ENCODE data around the gene LYPD5.
"Not testable (repeated sequence)": the region's sequence is repeated elsewhere in the genome, so short reads cannot be mapped to it uniquely, and the experiment has no call there.

LYPD5 gene, protein sequence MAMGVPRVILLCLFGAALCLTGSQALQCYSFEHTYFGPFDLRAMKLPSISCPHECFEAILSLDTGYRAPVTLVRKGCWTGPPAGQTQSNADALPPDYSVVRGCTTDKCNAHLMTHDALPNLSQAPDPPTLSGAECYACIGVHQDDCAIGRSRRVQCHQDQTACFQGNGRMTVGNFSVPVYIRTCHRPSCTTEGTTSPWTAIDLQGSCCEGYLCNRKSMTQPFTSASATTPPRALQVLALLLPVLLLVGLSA

DNA sequence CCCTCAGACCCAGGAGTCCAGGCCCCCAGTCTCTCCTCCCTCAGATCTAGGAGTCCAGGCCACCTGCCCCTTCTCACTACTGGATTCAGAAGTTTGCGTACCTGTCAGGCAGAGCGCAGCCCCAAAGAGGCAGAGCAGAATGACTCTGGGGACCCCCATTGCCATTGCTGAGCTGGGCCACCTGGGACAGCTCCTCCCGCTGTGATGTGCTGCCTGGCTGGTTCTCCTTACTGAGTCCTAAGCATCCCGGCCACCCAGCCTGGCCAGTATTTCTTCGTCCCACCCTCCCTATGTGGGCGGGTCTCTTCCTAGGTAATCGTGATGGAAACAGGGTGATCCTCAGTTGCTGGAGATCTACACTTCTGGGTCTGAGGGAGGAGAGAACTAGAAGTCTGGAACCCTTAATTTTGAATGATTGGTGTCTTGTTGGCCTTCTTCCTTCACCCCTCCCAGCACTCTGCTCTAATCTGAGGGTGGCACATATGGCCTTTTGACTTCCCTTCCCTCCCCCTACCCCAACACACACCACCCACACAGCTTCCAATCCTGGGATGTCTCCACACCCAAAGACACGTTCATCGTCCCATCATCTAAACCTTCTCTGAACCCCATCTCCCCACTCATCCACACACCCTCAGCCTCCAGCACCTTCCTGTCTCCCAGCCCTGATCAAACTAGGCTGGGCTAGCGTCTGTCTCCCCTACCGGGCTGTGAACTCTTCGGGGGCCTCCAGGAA is at the start of gene LYPD5:
Gene LYPD5 (minus strand): TSS at position 232 of the 736 bp plus-strand sequence. CDS start 67 bp downstream, at position 165.
- in situ Hi-C loops (cut with MboI; ENCODE audit: low sequenced_read_pairs) = no loop called here

DNA sequence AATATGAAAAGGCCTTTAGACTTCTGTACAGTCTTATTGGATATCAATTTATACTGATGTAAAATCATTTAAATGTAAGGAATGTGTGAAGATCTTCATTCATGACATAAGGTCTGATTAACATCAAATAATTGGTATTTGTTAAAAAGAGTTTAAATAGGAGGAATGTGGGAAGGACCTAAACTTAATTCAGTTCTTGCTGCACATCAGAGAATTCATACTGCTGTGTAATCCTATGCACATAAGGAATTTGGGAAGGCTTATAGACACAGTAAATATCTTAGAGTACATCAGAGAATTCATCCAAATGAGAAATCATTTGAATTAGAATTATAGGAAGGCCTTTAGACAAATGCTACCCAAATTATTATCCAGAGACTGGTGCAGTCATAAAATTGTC is 46.6 kb upstream of the LYPD5 start:
- in situ Hi-C loops (cut with MboI; ENCODE audit: low sequenced_read_pairs) = no loop called here

DNA sequence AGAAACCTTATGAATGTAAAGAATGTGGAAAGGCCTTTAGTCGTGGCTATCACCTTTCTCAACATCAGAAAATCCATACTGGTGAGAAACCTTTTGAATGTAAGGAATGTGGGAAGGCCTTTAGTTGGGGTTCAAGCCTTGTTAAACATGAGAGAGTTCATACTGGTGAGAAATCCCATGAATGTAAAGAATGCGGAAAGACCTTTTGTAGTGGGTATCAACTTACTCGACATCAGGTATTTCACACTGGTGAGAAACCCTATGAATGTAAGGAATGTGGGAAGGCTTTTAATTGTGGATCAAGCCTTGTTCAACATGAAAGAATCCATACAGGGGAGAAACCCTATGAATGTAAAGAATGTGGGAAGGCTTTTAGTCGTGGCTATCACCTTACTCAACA is 45.6 kb upstream of the LYPD5 start:
- in situ Hi-C loops (cut with MboI; ENCODE audit: low sequenced_read_pairs) = no loop called here

DNA sequence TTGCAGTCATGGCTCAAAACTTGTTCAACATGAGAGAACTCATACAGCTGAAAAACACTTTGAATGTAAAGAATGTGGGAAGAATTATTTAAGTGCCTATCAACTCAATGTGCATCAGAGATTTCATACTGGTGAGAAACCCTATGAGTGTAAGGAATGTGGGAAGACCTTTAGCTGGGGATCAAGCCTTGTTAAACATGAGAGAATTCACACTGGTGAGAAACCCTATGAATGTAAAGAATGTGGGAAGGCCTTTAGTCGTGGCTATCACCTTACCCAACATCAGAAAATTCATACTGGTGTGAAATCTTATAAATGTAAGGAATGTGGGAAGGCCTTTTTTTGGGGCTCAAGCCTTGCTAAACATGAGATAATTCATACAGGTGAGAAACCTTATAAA is 45.0 kb upstream of the LYPD5 start:
- in situ Hi-C loops (cut with MboI; ENCODE audit: low sequenced_read_pairs) = no loop called here

DNA sequence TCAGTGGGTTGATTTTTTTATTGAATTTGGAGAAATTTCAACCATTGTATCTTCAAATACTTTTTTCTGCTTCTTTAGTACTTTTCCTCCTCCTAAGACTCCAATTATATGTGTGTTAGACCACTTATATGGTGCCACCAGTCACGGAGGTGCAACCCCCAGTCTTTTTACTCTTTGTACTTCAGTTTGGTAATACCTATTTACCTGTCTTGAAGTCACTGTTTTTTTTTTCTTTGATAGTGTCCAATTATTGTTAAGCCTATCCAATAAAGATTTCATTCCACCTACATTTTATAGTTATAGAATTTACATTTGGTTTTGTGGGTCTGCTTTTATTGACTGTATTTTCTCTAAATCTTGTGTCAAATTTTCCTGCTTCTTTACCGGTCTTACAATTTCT is 39.8 kb upstream of the LYPD5 start:
- in situ Hi-C loops (cut with MboI; ENCODE audit: low sequenced_read_pairs) = no loop called here

DNA sequence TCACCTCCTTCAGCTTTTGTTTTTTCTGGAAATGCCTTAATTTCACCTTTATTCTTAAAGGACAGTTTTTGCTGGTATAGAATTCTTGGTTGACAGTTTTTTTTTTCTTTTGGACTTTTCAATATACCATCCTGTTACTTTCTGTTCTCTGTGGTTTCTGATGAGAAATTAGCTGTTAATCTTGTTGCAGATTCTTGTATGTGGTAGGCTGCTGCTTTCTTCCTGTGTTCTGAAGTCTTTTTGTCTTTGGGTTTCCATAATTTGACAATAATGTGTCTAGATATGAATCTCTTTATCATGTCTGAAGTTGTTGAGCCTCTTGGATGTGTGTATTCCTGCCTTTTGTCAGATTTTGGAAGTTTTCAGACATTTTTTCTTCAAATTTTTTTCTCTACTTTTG is 36.9 kb upstream of the LYPD5 start:
- in situ Hi-C loops (cut with MboI; ENCODE audit: low sequenced_read_pairs) = no loop called here

DNA sequence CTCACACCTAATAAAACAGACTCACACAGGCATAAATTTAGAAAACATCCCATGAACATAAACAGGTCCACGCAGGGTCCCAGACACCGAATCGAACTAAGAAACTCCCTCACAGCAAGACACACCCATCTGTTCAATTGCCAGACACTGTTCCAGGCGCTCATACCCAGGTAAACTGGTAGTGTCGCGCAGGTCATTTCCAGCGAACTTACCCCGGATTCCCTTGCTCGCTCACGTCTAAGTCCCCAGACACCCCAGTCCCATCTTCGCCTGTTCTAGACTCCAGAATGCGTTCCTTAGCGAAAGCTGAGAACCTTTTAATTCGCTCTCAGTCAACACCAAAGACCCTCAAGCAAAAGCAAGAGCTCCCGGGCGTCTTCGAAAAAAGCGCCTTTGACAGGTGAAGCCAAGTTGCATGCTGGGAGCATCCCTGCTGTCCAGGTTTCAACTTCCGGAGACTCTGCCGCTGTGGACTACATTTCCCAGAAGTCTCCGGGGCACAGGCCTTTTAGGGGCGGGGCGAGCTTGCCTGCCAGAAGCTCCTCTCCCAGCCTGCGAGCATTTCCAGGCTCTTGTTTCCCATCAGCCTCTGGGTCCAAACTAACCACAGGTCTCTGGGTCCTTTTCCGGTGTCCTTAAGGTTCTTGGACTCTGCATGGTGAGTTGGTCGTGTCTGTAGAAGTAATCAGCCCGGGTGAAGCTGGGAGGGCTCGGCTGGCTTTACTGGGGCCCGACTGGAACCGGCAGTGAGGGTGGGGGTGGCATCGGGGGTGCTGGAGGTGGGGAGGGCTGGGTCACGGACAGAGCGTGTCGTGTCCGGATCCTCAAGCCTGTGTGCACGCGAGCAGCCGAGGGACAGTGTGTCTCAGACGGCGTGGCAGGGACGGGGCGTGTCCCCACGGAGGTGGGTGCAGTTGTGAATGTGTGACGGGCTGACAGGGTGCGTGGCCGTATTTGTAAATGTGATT is 24.8 kb upstream of the LYPD5 start, which contains the start of gene ZNF283:
Gene ZNF283 (plus strand): TSS at position 535 of the 968 bp plus-strand sequence. CDS start 6,184 bp downstream, outside the sequence.
- in situ Hi-C loops (cut with MboI; ENCODE audit: low sequenced_read_pairs) = no loop called here

DNA sequence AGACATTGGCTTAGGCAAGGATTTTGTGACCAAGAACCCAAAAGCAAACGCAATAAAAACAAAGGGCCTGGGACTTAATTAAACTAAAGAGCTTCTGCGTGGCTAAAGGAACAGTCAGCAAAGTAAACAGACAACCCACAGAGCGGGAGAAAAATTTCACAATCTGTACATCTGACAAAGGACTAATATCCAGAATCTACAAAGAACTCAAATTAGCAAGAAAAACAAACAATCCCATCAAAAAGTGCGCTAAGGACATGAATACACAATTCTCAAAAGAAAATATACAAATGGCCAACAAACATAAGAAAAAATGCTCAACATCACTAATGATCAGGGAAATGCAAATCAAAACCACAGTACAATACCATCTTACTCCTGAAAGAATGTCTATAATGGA is 22.3 kb upstream of the LYPD5 start:
- in situ Hi-C loops (cut with MboI; ENCODE audit: low sequenced_read_pairs) = not testable (repeated sequence)

DNA sequence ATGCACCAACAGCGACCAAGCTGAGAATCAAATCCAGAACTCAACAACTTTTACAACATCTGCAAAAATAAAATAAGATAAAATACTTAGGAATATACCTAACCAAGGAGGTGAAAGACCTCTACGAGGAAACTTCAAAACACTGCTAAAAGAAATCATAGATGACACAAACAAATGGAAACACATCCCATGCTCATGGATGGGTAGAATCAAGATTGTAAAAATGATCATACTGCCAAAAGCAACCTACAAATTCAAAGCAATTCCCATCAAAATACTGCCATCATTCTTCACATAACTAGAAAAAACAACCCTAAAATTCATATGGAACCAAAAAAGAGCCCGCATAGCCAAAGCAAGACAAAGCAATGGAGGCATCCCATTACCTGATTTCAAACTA is 21.6 kb upstream of the LYPD5 start:
- in situ Hi-C loops (cut with MboI; ENCODE audit: low sequenced_read_pairs) = not testable (repeated sequence)

DNA sequence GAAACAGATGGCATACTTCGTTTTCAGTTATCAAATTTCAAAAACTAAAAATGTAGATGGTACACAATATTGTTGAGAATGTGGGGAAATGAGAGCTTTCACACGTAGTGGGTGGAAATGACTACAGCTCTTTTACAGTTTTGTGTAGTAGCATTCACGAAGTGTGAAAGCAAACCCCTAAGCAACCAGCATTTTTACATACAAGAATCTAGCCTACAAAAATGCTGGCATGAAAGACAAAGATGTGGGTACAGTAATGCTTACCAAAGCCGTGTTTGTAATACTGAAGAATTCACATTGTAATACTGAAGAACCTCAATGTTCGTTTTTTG is 18.6 kb upstream of the LYPD5 start:
- in situ Hi-C loops (cut with MboI; ENCODE audit: low sequenced_read_pairs) = no loop called here

DNA sequence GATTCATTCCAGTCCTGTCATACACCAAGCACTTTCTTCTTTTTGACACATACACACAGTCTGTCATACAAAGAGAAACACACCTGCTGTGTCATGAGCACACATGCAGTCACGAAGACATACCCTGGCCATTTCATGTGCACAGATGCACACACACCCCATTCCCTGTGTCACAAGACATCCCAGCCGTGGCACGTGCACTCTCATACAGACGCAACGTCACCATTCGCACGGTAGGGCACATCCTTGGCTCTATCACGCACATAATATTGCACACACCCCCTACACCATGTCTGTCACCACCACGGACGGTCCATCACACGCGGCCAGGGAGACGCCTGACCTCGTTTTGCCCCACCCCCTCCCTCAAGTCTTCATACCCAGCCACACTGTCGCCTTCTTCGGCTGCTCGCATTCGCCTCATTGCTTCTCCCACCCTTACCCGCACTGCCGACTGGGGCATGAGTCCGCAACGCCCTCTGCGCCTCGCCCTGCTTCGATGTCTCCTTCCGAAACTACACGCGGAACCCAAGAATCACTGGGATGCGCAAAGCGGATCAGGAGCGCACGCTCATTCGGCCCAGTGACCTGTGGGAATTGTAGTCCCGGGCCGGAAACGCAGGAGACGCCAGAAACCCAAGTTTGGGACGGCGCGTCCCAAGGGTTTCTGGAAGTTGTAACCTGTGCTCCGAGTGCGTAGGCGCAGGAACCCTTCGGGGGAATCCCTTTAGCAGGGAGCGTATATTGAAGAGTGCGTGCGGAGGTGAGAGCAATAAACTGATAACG is 18.0 kb upstream of the LYPD5 start:
- in situ Hi-C loops (cut with MboI; ENCODE audit: low sequenced_read_pairs) = no loop called here

DNA sequence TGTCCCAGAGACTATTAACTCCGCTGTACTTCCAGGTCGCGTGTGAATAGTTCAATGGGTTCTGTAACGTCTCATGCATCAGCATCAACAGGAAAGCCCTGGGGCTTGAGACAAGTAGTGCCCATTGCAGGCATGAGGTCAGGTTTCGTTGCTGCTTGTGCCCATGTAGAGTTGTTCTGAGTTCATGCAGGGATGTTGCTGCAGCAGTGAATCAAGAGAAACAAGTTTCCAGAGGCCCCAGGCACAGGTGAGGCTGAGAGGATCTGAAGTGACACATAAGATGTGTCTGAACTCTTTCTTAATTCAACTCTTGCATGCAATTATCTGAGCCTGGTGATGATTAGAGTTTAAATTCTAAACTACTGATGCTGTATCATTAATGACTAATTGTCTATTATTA is 16.3 kb upstream of the LYPD5 start:
- in situ Hi-C loops (cut with MboI; ENCODE audit: low sequenced_read_pairs) = no loop called here

DNA sequence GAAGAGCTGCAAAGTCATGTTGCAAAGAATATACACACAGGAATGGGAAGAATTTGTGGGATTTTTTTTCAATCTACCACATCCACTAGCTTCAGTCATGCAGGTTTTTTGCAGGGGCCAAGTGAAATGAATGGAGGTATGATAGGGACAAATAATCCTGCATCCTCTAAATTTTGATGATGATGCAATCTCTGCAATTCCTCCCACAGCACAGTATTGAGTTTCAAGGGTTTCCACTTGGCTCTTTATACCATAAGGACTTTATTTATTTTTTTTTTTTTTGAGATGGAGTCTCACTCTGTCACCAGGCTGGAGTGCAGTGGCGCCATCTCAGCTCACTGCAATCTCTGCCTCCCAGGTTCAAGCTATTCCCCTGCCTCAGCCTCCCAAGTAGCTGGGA is 15.2 kb upstream of the LYPD5 start:
- in situ Hi-C loops (cut with MboI; ENCODE audit: low sequenced_read_pairs) = not testable (repeated sequence)

DNA sequence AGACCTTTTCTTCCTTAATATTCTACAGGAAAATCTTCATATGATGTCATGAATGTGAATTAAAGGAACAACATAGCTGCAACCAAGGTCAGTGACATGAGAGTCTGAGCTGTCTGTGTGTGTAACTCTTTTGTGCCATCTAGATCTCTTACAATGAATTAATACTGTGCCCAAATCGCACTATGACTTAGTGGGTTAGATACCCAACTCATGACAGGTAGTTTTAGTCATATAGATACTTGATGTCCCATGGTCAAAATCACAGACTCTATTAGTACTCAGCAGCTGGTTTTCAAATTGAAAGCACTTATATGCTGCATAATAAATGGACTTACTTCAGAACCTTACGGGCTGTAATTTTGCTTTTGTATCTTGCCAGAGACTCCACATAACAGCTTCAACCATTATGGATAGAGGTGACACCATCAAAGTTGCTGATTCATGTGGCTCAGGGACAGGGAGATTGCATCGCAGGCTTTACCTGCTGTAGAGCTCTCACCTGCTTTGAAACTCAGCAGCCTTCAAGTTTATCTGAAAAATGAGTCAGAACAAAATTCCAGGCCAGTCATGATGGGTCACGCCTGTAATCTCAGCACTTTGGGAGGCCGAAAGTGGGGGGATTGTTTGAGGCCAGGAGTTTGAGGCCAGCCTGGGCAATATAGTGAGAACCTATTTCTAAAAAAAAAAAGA is 12.6 kb upstream of the LYPD5 start:
- in situ Hi-C loops (cut with MboI; ENCODE audit: low sequenced_read_pairs) = no loop called here

DNA sequence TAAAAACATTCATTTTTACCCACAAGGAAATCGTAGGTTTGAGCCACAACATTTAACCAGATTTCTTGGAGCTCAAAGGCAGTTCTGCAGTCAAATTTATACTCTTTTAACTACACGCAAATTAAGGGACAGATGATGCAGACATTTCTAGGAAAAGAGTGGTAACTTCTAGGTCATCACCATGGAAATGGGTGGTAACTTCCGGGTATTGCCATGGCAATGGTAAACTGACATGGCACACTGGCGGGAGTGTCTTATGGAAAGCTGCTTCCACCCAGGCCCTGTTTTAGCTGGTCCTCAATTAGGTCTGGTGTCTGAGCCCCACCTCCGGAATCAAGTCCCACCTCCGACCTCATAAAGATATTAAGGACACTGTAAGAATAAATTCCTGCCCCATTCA is 10.4 kb upstream of the LYPD5 start:
- in situ Hi-C loops (cut with MboI; ENCODE audit: low sequenced_read_pairs) = no loop called here

DNA sequence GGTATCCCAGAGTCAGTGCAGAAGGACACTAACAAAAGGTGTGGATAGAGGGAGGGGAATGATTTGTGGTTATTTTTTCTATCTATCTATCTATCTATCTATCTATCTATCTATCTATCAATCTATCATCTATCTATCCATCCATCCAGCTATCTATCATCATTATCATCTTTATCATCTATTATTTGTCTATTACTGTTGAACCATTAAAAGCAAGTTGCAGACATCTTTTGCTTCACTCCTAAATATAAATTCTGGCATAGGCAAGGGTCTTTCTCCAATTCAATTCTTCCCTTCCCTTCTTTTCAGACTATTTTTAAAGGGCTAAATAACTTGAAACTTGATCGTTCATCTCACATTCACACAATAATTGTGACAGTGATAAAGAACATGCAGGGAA is 10.0 kb upstream of the LYPD5 start:
- in situ Hi-C loops (cut with MboI; ENCODE audit: low sequenced_read_pairs) = no loop called here

DNA sequence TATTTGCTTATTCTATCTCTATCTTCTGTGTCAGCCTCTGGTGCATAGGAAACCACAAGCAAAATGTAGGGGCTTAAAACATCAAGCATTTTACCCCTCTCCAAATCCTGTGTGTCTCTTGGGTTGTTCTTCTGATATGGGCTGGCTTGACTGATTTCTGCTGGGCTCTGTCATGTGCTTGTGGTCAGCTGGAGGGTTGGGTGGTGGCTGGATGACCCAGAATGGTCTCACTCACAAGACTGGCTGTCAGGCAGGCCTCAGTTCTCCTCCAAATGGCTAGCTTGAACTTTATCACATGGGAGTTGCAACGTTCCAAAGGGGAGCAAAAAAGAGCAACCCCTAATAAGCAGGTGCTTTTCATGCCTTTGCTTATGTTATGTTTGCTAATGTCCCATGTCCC is 9.6 kb upstream of the LYPD5 start:
- in situ Hi-C loops (cut with MboI; ENCODE audit: low sequenced_read_pairs) = no loop called here

DNA sequence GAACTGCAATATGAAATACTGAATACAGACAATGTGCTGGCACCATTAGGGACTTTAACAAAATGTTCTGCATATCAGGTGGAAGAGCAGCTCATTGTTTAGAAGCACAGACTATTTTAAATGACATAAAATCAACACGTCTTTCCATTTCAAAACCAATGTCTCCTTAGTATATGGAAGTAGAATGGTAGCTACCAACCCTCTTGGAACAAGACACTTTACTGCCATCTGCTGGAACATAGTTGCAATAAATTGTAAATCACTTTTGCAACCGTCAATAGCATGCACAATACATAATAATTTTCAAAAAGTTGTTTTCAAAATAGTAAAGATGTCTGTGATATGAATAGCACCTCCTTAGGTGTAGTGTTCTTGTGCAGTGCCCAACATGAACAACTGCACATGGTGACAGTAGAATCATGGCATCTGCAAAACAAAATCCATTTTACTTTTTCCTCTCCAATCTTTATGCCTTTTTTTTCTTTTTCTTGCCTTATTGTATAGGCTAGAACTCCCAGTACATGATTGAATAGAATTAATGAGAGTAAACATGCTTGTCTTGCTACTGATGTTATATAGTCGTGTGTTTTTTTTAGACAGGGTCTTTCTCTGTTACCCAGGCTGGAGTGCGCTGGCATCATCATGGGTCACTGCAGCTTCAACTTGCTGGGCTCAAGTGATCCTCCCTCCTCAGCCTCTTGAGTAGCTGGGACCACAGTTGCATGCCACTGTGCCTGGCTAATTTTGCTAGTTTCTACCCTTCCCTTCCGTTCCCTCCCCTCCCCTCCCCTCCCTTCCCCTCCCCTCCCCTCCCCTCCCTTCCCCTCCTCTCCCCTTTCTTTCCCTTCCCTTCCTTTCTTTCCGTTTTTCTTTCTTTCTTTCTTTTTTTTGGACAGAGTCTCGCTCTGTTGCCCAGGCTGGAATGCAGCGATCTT is 7.8 kb upstream of the LYPD5 start:
- in situ Hi-C loops (cut with MboI; ENCODE audit: low sequenced_read_pairs) = no loop called here

DNA sequence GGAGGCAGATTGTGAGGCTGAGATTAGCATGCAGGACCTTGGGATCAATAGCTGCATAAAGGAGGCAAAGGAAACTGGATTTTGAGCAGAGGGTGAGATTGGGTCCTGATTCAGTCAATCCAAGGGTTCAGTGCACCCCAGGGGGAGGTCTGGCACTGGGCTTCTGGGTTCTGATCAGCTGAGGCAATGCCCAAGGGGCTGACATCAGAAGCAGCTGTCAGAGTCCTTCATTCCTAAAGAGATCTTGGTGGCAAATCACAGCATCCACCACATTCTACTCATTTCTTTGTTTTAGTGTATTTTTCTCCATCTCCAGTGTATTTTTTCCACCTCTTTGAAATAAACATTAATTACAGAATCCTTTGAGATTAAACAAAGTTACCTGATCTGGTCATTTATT is 5.4 kb upstream of the LYPD5 start:
- in situ Hi-C loops (cut with MboI; ENCODE audit: low sequenced_read_pairs) = no loop called here

Measured in HL-60/S4 treated with phorbol 12-myristate 13-acetate at 8.2 ng/mL for 4 days and 3 days (cell line).